Measurements from ENCODE around the gene TPTE. TPM values are rescaled to one million over a fixed set of nuclear protein-coding genes. Genes with fewer than 3 reads are reported as not detected.
"Not testable (repeated sequence)": the region's sequence is repeated elsewhere in the genome, so short reads cannot be mapped to it uniquely, and the experiment has no call there.

The TPTE gene
- total RNA-seq, 2 donors from 2014 or later, result not detected

- Histone ChIP-seq H3K27ac (no peak overlapping the region), H3K4me3 (no peak overlapping the region), H3K36me3 (no peaks in the 10 kb centered on the region), H3K9me3 (peaks cover 0 to 9% of the 10 kb centered on the region in 2 donors), H3K4me1 (no peaks in the 10 kb centered on the region), H3K27me3 (no peaks in the 10 kb centered on the region)
- no peak for DNase-seq (ENCODE audit: low spot score)
- no peak for TF ChIP-seq CTCF (IDR thresholded peaks at IDR 0.05)
Measured at GRCh38 chr21:10539956-10540355, 18.6 kb downstream of the TPTE start.

- not testable (repeated sequence) for H3K4me1 ChIP-seq; H3K27ac ChIP-seq; H3K4me3 ChIP-seq; H3K9me3 ChIP-seq; H3K36me3 ChIP-seq; DNase-seq (ENCODE audit: low spot score); H3K27me3 ChIP-seq
Measured at GRCh38 chr21:10544376-10544775, 23.0 kb downstream of the TPTE start.

GRCh38 chr21:10547868-10548267, 26.5 kb downstream of the TPTE start:
- not testable (repeated sequence) for H3K36me3 ChIP-seq; H3K4me3 ChIP-seq; H3K27me3 ChIP-seq; DNase-seq (ENCODE audit: low spot score); H3K27ac ChIP-seq; H3K4me1 ChIP-seq
- H3K9me3 ChIP-seq, result peaks cover 0 to 17% of the 10 kb centered on the region in 2 donors

GRCh38 chr21:10548331-10548954, 27.1 kb downstream of the TPTE start:
- not testable (repeated sequence) for H3K27ac ChIP-seq; H3K4me1 ChIP-seq; H3K27me3 ChIP-seq; H3K4me3 ChIP-seq; H3K36me3 ChIP-seq; DNase-seq (ENCODE audit: low spot score)
- H3K9me3 ChIP-seq, result peaks cover 0 to 17% of the 10 kb centered on the region in 2 donors

GRCh38 chr21:10570803-10571202, 49.4 kb downstream of the TPTE start:
- not testable (repeated sequence) for DNase-seq (ENCODE audit: low spot score); H3K36me3 ChIP-seq; H3K27me3 ChIP-seq; H3K4me3 ChIP-seq; H3K27ac ChIP-seq; H3K4me1 ChIP-seq
- peaks cover 0 to 11% of the 10 kb centered on the region in 2 donors for H3K9me3 ChIP-seq

GRCh38 chr21:10574531-10575310, 53.3 kb downstream of the TPTE start:
- not testable (repeated sequence) for H3K4me3 ChIP-seq; DNase-seq (ENCODE audit: low spot score); H3K27me3 ChIP-seq; H3K36me3 ChIP-seq; H3K27ac ChIP-seq; H3K4me1 ChIP-seq
- H3K9me3 ChIP-seq, result peaks cover 0 to 11% of the 10 kb centered on the region in 2 donors

- Histone ChIP-seq H3K9me3 (peaks cover 0 to 11% of the 10 kb centered on the region in 2 donors), H3K36me3 (no peaks in the 10 kb centered on the region), H3K27me3 (no peaks in the 10 kb centered on the region), H3K27ac (no peak overlapping the region), H3K4me1 (no peaks in the 10 kb centered on the region), H3K4me3 (no peak overlapping the region)
- DNase-seq (ENCODE audit: low spot score), result no peak
- TF ChIP-seq CTCF (IDR thresholded peaks at IDR 0.05), result no peak
Measured at GRCh38 chr21:10575311-10575667, 53.9 kb downstream of the TPTE start.

GRCh38 chr21:10578910-10579309, 57.5 kb downstream of the TPTE start:
- H3K4me3 ChIP-seq; H3K4me1 ChIP-seq; H3K36me3 ChIP-seq; H3K9me3 ChIP-seq; H3K27ac ChIP-seq; H3K27me3 ChIP-seq; DNase-seq (ENCODE audit: low spot score): not testable (repeated sequence)

- not testable (repeated sequence) for DNase-seq (ENCODE audit: low spot score); H3K27ac ChIP-seq; H3K27me3 ChIP-seq; H3K9me3 ChIP-seq; H3K36me3 ChIP-seq; H3K4me1 ChIP-seq; H3K4me3 ChIP-seq
Measured at GRCh38 chr21:10589115-10589514, 67.7 kb downstream of the TPTE start.

- not testable (repeated sequence) for H3K27me3 ChIP-seq; DNase-seq (ENCODE audit: low spot score)
Measured at GRCh38 chr21:10607074-10607473, 85.7 kb downstream of the TPTE start.

GRCh38 chr21:10614285-10614684, 92.9 kb downstream of the TPTE start:
- not testable (repeated sequence) for H3K4me3 ChIP-seq; DNase-seq (ENCODE audit: low spot score); H3K27ac ChIP-seq; H3K4me1 ChIP-seq; H3K36me3 ChIP-seq; H3K27me3 ChIP-seq; H3K9me3 ChIP-seq

More at GRCh38 chr21:10607074-10607473, 85.7 kb downstream of the TPTE start:
- not testable (repeated sequence) for H3K4me3 ChIP-seq, H3K4me1 ChIP-seq, H3K9me3 ChIP-seq, H3K27ac ChIP-seq, H3K36me3 ChIP-seq

GRCh38 chr21:10616061-10616460, 94.7 kb downstream of the TPTE start:
- not testable (repeated sequence) for H3K4me1 ChIP-seq; H3K27me3 ChIP-seq; H3K27ac ChIP-seq; DNase-seq (ENCODE audit: low spot score); H3K9me3 ChIP-seq; H3K36me3 ChIP-seq; H3K4me3 ChIP-seq
